WTC11 (cell line): ENCODE data around the gene GAL3ST2. TPM values are rescaled to one million over a fixed set of nuclear protein-coding genes. Genes with fewer than 3 reads are reported as not detected.

Experiments
- ATAC-seq: fragments of 200-7000 bp; cut with Tn5 transposase; 2 replicates; pipeline ENCODE4 v1.10.0; 2021; ENCODE audit warnings: mild to moderate bottlenecking, moderate library complexity
- CTCF ChIA-PET: fragments of 300-600 bp; sonication (Branson Sonifier 250); formaldehyde crosslinking; loops from one replicate; lab custom pipeline; 2021; ENCODE audit warnings: antibody characterized with exemption; lab: Charles Lee
- POLR2A ChIA-PET: fragments of 350-600 bp; sonication (Branson Sonifier 250); formaldehyde crosslinking; loops from one replicate; lab custom pipeline; 2021; ENCODE audit warnings: antibody characterized with exemption; lab: Charles Lee
- DNase-seq: peaks from one replicate; pipeline ENCODE4 v3.0.0; 2021; ENCODE audit warnings: low spot score
- H3K27ac Mint-ChIP-seq: 2 replicates; pipeline ENCODE4 v1.8.0; 2021; ENCODE audit warnings: mixed read lengths
- H3K27me3 Mint-ChIP-seq: 2 replicates; pipeline ENCODE4 v1.8.0; 2021; ENCODE audit warnings: low read depth, mild to moderate bottlenecking, moderate library complexity, mixed read lengths
- H3K36me3 Mint-ChIP-seq: 2 replicates; pipeline ENCODE4 v1.8.0; 2021; ENCODE audit warnings: mixed read lengths
- H3K4me1 Mint-ChIP-seq: 2 replicates; pipeline ENCODE4 v1.8.0; 2022; ENCODE audit warnings: mixed read lengths
- H3K4me3 Mint-ChIP-seq: 2 replicates; pipeline ENCODE4 v1.8.0; 2021; ENCODE audit warnings: mild to moderate bottlenecking, moderate library complexity, mixed read lengths
- H3K9me3 Mint-ChIP-seq: 2 replicates; pipeline ENCODE4 v1.8.0; 2021; ENCODE audit warnings: mixed read lengths
- AFF4 ChIP-seq: sonication (generic); formaldehyde crosslinking; IDR thresholded peaks from 2 replicates; pipeline ENCODE4 v1.8.1; 2023; ENCODE audit warnings: mild to moderate bottlenecking, missing genetic modification reagents, borderline replicate concordance
- CBFB ChIP-seq: sonication (generic); formaldehyde crosslinking; IDR thresholded peaks from 2 replicates; pipeline ENCODE4 v1.8.1; 2022; ENCODE audit warnings: mild to moderate bottlenecking, low read depth, missing genetic modification reagents
- CDX4 ChIP-seq: fragments of 250-450 bp; sonication (Bioruptor Pico); IDR thresholded peaks from 2 replicates; pipeline ENCODE4 v1.9.0; 2021; ENCODE audit warnings: moderate library complexity, mild to moderate bottlenecking, inconsistent platforms, borderline replicate concordance
- CREM ChIP-seq: sonication (generic); formaldehyde crosslinking; IDR thresholded peaks from 2 replicates; pipeline ENCODE4 v1.8.1; 2022; ENCODE audit warnings: mild to moderate bottlenecking, missing genetic modification reagents, moderate library complexity
- E2F5 ChIP-seq: sonication (generic); formaldehyde crosslinking; IDR thresholded peaks from 2 replicates; pipeline ENCODE4 v1.8.1; 2022; ENCODE audit warnings: mild to moderate bottlenecking, moderate library complexity, missing genetic modification reagents
- FOXK1 ChIP-seq: sonication (generic); formaldehyde crosslinking; IDR thresholded peaks from 2 replicates; pipeline ENCODE4 v1.8.0; 2022; ENCODE audit warnings: mild to moderate bottlenecking, moderate library complexity, missing genetic modification reagents
- GABPB1 ChIP-seq: sonication (generic); formaldehyde crosslinking; IDR thresholded peaks from 2 replicates; pipeline ENCODE4 v1.8.1; 2023; ENCODE audit warnings: mild to moderate bottlenecking, missing genetic modification reagents
- HMGXB4 ChIP-seq: sonication (generic); formaldehyde crosslinking; IDR thresholded peaks from 2 replicates; pipeline ENCODE4 v1.8.1; 2023; ENCODE audit warnings: mild to moderate bottlenecking, moderate library complexity, missing genetic modification reagents
- KAT7 ChIP-seq: sonication (generic); formaldehyde crosslinking; IDR thresholded peaks from 2 replicates; pipeline ENCODE4 v1.8.1; 2023; ENCODE audit warnings: missing genetic modification reagents, mild to moderate bottlenecking, borderline replicate concordance
- NR3C1 ChIP-seq: sonication (generic); formaldehyde crosslinking; conservative IDR thresholded peaks from 2 replicates; pipeline ENCODE4 v1.8.1; 2023; ENCODE audit warnings: low read depth, mild to moderate bottlenecking, missing genetic modification reagents
- PRDM15 ChIP-seq: sonication (generic); formaldehyde crosslinking; IDR thresholded peaks from 2 replicates; pipeline ENCODE4 v1.8.0; 2022; ENCODE audit warnings: missing genetic modification reagents
- PREB ChIP-seq: sonication (generic); formaldehyde crosslinking; IDR thresholded peaks from 2 replicates; pipeline ENCODE4 v1.8.1; 2022; ENCODE audit warnings: mild to moderate bottlenecking, missing genetic modification reagents, moderate library complexity, borderline replicate concordance
- PRRX2 ChIP-seq: fragments of 250-450 bp; sonication (Bioruptor Pico); IDR thresholded peaks from 2 replicates; pipeline ENCODE4 v1.8.0; 2021; ENCODE audit warnings: mild to moderate bottlenecking
- RORB ChIP-seq: fragments of 250-450 bp; sonication (Bioruptor Pico); IDR thresholded peaks from 2 replicates; pipeline ENCODE4 v1.9.0; 2021; ENCODE audit warnings: mild to moderate bottlenecking
- USF1 ChIP-seq: sonication (generic); formaldehyde crosslinking; IDR thresholded peaks from 2 replicates; pipeline ENCODE4 v1.8.0; 2022; ENCODE audit warnings: mild to moderate bottlenecking, missing genetic modification reagents
- ZNF138 ChIP-seq: sonication (generic); formaldehyde crosslinking; conservative IDR thresholded peaks from 2 replicates; pipeline ENCODE4 v1.8.1; 2022; ENCODE audit warnings: mild to moderate bottlenecking, moderate library complexity, missing genetic modification reagents
- ZNF396 ChIP-seq: fragments of 250-450 bp; sonication (Bioruptor Pico); IDR thresholded peaks from 2 replicates; pipeline ENCODE4 v1.8.0; 2021; ENCODE audit warnings: mild to moderate bottlenecking, moderate library complexity, borderline replicate concordance
- total RNA-seq: library from RNA; stranded (reverse); gene quantifications from 3 replicates; pipeline ENCODE4 v1.2.3, GENCODE V29; 2021

The GAL3ST2 gene
- total RNA-seq, 1 experiment from 2014 or later, result 0.98 TPM

- no peaks in the 10 kb centered on the region for H3K9me3 Mint-ChIP-seq
- TF ChIP-seq AFF4 (CRISPR knock-in tag), result no peak
- TF ChIP-seq CREM (CRISPR knock-in tag), result no peak
- no peak for TF ChIP-seq RORB (CRISPR knock-in tag)
- TF ChIP-seq PREB, result no peak
- TF ChIP-seq KAT7, result no peak
- no peak for TF ChIP-seq PRDM15
- TF ChIP-seq ZNF138 (CRISPR knock-in tag), result no peak
- TF ChIP-seq CBFB, result no peak
- no peak for TF ChIP-seq PRRX2 (CRISPR knock-in tag)
- TF ChIP-seq GABPB1 (CRISPR knock-in tag), result no peak
- TF ChIP-seq FOXK1, result no peak
- no peak for TF ChIP-seq USF1 (CRISPR knock-in tag)
- no peak for TF ChIP-seq HMGXB4 (CRISPR knock-in tag)
- TF ChIP-seq NR3C1, result no peak
- TF ChIP-seq ZNF396 (CRISPR knock-in tag), result no peak
- no peak for TF ChIP-seq CDX4 (CRISPR knock-in tag)
- no peak for TF ChIP-seq E2F5
- no peaks in the 10 kb centered on the region for H3K36me3 Mint-ChIP-seq
Measured at GRCh38 chr2:241811201-241811951, 34.8 kb downstream of the GAL3ST2 start.

More at GRCh38 chr2:241811201-241811951, 34.8 kb downstream of the GAL3ST2 start:
- CTCF ChIA-PET, result interaction anchor here (0.5 kb wide), 1 partner anchor 506 kb away, joined by 3 read pairs; no protein-coding TSS in a partner anchor
- DNase-seq (no peak), ATAC-seq (no peak)
- POLR2A ChIA-PET, result interaction anchor here (0.5 kb wide), 1 partner anchor 19 kb away, joined by 3 read pairs; no protein-coding TSS in a partner anchor
- no peak overlapping the region for H3K27ac Mint-ChIP-seq
- H3K4me1 Mint-ChIP-seq, result peaks cover 13% of the 10 kb centered on the region
- peaks cover 3% of the 10 kb centered on the region; the same call in 1 of the 2 replicates for H3K27me3 Mint-ChIP-seq
- H3K4me3 Mint-ChIP-seq, result no peak overlapping the region
